Caco-2 (cell line): Measurements from ENCODE around the gene UGT1A8. TPM values are rescaled to one million over a fixed set of nuclear protein-coding genes. Genes with fewer than 3 reads are reported as not detected.

Experiments
- BruUV-seq: library from RNA; stranded (reverse); fragments of 400-500 nt; replicated peaks from 2 replicates; lab custom pipeline; 2021; lab: Mats Ljungman, UMichigan
- CTCF ChIA-PET: fragments of 300-600 bp; sonication (Branson Sonifier 250); formaldehyde crosslinking; loops from one replicate; lab custom pipeline; 2022; ENCODE audit warnings: antibody characterized with exemption; lab: Charles Lee
- POLR2A ChIA-PET: fragments of 300-600 bp; sonication (Branson Sonifier 250); formaldehyde crosslinking; loops from one replicate; lab custom pipeline; 2022; ENCODE audit warnings: antibody characterized with exemption; lab: Charles Lee
- DNase-seq, 2 experiments: peaks; one replicate each; pipeline versions ENCODE4 v3.0.0 to v3.0.0-alpha.2; 2020 to 2022
- H3K27me3 ChIP-seq: replicated peaks from 2 replicates; pipeline ENCODE4 v1.6.0; 2011; ENCODE audit warnings: low read length; ENCODE audit not compliant: control insufficient read depth, insufficient read depth
- H3K36me3 ChIP-seq: 2 replicates; pipeline ENCODE4 v1.5.1; 2011; ENCODE audit warnings: low read length; ENCODE audit not compliant: control insufficient read depth, insufficient read depth
- H3K4me1 ChIP-seq: fragments of 250-450 bp; sonication (Bioruptor Pico); 2 replicates; pipeline ENCODE4 v1.5.1; 2020; ENCODE audit warnings: mild to moderate bottlenecking
- H3K4me3 ChIP-seq: 2 replicates; pipeline ENCODE4 v1.5.1; 2011; ENCODE audit warnings: low read depth, mild to moderate bottlenecking, control low read depth, low read length
- H3K9me3 ChIP-seq: fragments of 250-450 bp; sonication (Bioruptor Pico); 2 replicates; pipeline ENCODE4 v1.5.1; 2020; ENCODE audit warnings: mild to moderate bottlenecking, moderate library complexity
- H3K27ac Mint-ChIP-seq: one replicate; pipeline ENCODE4 v1.8.0; 2022; ENCODE audit warnings: mixed read lengths; ENCODE audit not compliant: unreplicated experiment
- H3K27me3 Mint-ChIP-seq: one replicate; pipeline ENCODE4 v1.8.0; 2022; ENCODE audit warnings: mixed read lengths; ENCODE audit not compliant: insufficient read depth, unreplicated experiment
- H3K36me3 Mint-ChIP-seq: one replicate; pipeline ENCODE4 v1.8.0; 2022; ENCODE audit warnings: mild to moderate bottlenecking, mixed read lengths; ENCODE audit not compliant: insufficient read depth, unreplicated experiment
- H3K4me1 Mint-ChIP-seq: one replicate; pipeline ENCODE4 v1.8.0; 2022; ENCODE audit warnings: low read depth, mixed read lengths; ENCODE audit not compliant: unreplicated experiment
- H3K4me3 Mint-ChIP-seq: one replicate; pipeline ENCODE4 v1.8.0; 2022; ENCODE audit warnings: mild to moderate bottlenecking, moderate library complexity, mixed read lengths; ENCODE audit not compliant: unreplicated experiment
- H3K9me3 Mint-ChIP-seq: one replicate; pipeline ENCODE4 v1.8.0; 2022; ENCODE audit warnings: mixed read lengths; ENCODE audit not compliant: unreplicated experiment
- CTCF ChIP-seq, 2 experiments: fragments of 200-600 bp in 1 of 2; IDR thresholded peaks; 1 replicate in 1 of 2; 2 replicates in 1 of 2; pipeline versions ENCODE4 v1.5.1 to v1.8.0; 2011 to 2022; ENCODE audit warnings: antibody characterized with exemption in 1 of 2, control low read depth in 1 of 2, inconsistent platforms in 1 of 2, low read depth in 1 of 2, low read length in 1 of 2, mild to moderate bottlenecking in 1 of 2, moderate library complexity in 1 of 2; ENCODE audit not compliant: insufficient read depth in 1 of 2, severe bottlenecking in 1 of 2, unreplicated experiment in 1 of 2
- intact Hi-C: fragments of 100-400 bp; cut with micrococcal nuclease; formaldehyde crosslinking; loops from one replicate; pipeline ENCODE4 v1.10.0; 2022; ENCODE audit not compliant: unreplicated experiment
- total RNA-seq: library from RNA; stranded (reverse); gene quantifications from 2 replicates; pipeline ENCODE4 v1.2.3, GENCODE V29; 2022

UGT1A8 gene
- total RNA-seq, 1 experiment from 2014 or later, result 0.50 TPM

- CTCF ChIA-PET, result no interaction called here
Observed at GRCh38 chr2:233764264-233764663, 146.8 kb downstream of the UGT1A8 start.

GRCh38 chr2:233764761-233765160, 147.3 kb downstream of the UGT1A8 start:
- no peaks in the 10 kb centered on the region for H3K9me3 ChIP-seq
- no peaks in the 10 kb centered on the region for H3K4me1 ChIP-seq
- Mint-ChIP-seq H3K36me3 (peaks cover 17% of the 10 kb centered on the region), H3K27me3 (no peaks in the 10 kb centered on the region), H3K9me3 (no peaks in the 10 kb centered on the region), H3K4me1 (peaks cover 9% of the 10 kb centered on the region), H3K4me3 (no peak overlapping the region), H3K27ac (no peak overlapping the region)
- H3K27me3 ChIP-seq, result no peaks in the 10 kb centered on the region
- DNase-seq, result no peak
- ChIA-PET CTCF (no interaction called here), POLR2A (no interaction called here)
- no peak overlapping the region for H3K4me3 ChIP-seq
- BruUV-seq, result no TSS peak
- TF ChIP-seq CTCF (IDR thresholded peaks at IDR 0.05; ENCODE audit: insufficient read depth in 1 of 2, low read depth in 1 of 2, low read length in 1 of 2, severe bottlenecking in 1 of 2, unreplicated experiment in 1 of 2), result no peak
- no peaks in the 10 kb centered on the region for H3K36me3 ChIP-seq
- intact Hi-C loops, result no loop called here

More at GRCh38 chr2:233764264-233764663, 146.8 kb downstream of the UGT1A8 start:
- Mint-ChIP-seq H3K27ac (no peak overlapping the region), H3K36me3 (peaks cover 12% of the 10 kb centered on the region), H3K4me1 (peaks cover 9% of the 10 kb centered on the region), H3K9me3 (no peaks in the 10 kb centered on the region), H3K27me3 (no peaks in the 10 kb centered on the region), H3K4me3 (no peak overlapping the region)
- DNase-seq, result no peak
- TF ChIP-seq CTCF (IDR thresholded peaks at IDR 0.05; ENCODE audit: insufficient read depth in 1 of 2, low read depth in 1 of 2, low read length in 1 of 2, severe bottlenecking in 1 of 2, unreplicated experiment in 1 of 2), result no peak
- POLR2A ChIA-PET, result no interaction called here
- no peaks in the 10 kb centered on the region for H3K36me3 ChIP-seq
- no peaks in the 10 kb centered on the region for H3K9me3 ChIP-seq
- no peaks in the 10 kb centered on the region for H3K27me3 ChIP-seq
- no peak overlapping the region for H3K4me3 ChIP-seq
- intact Hi-C loops, result no loop called here
- no peaks in the 10 kb centered on the region for H3K4me1 ChIP-seq
- no TSS peak for BruUV-seq

GRCh38 chr2:233766416-233766815, 149.0 kb downstream of the UGT1A8 start:
- Mint-ChIP-seq H3K4me1 (peaks cover 9% of the 10 kb centered on the region), H3K27ac (no peak overlapping the region), H3K27me3 (no peaks in the 10 kb centered on the region), H3K36me3 (peaks cover 23% of the 10 kb centered on the region), H3K4me3 (no peak overlapping the region), H3K9me3 (no peaks in the 10 kb centered on the region)
- intact Hi-C loops, result no loop called here
- DNase-seq, result no peak
- H3K4me3 ChIP-seq, result no peak overlapping the region
- TF ChIP-seq CTCF (IDR thresholded peaks at IDR 0.05; ENCODE audit: insufficient read depth in 1 of 2, low read depth in 1 of 2, low read length in 1 of 2, severe bottlenecking in 1 of 2, unreplicated experiment in 1 of 2), result no peak
- H3K4me1 ChIP-seq, result no peaks in the 10 kb centered on the region
- H3K36me3 ChIP-seq, result no peaks in the 10 kb centered on the region
- ChIA-PET POLR2A (no interaction called here), CTCF (no interaction called here)
- no TSS peak for BruUV-seq
- H3K27me3 ChIP-seq, result no peaks in the 10 kb centered on the region
- H3K9me3 ChIP-seq, result no peaks in the 10 kb centered on the region
